ENCODE measurements around the gene UROD. TPM values are rescaled to one million over a fixed set of nuclear protein-coding genes. Genes with fewer than 3 reads are reported as not detected.
"Not testable (repeated sequence)": the region's sequence is repeated elsewhere in the genome, so short reads cannot be mapped to it uniquely, and the experiment has no call there.

The UROD gene
- total RNA-seq, 1 donor from 2014 or later: 231 TPM

GRCh38 chr1:45043094-45043493, 31.0 kb downstream of the UROD start:
- no peak for DNase-seq

GRCh38 chr1:45044916-45045315, 32.9 kb downstream of the UROD start:
- DNase-seq: no peak

- DNase-seq: no peak
These were observed 35.0 kb downstream of the UROD start for GRCh38 chr1:45047032-45047431.

- no peak for DNase-seq
These were observed 39.1 kb downstream of the UROD start for GRCh38 chr1:45051005-45051772.

GRCh38 chr1:45057542-45057941, 45.5 kb downstream of the UROD start:
- DNase-seq: no peak

- DNase-seq: no peak
These were observed 47.8 kb downstream of the UROD start for GRCh38 chr1:45059829-45060228.

GRCh38 chr1:45062463-45062862, 50.4 kb downstream of the UROD start:
- DNase-seq: not testable (repeated sequence)

GRCh38 chr1:45065083-45065482, 53.0 kb downstream of the UROD start:
- no peak for DNase-seq

Other genes starting within 250 kb of the UROD start
- gene RPS8, start 236.7 kb upstream of the UROD start, total RNA-seq: 1,197 and 2,124 TPM in 2 replicates
- gene BEST4, start 224.1 kb upstream of the UROD start, total RNA-seq: not detected in 2 replicates
- gene PLK3, start 211.9 kb upstream of the UROD start, total RNA-seq: 18.8 and 43.1 TPM in 2 replicates
- gene DYNLT4, start 204.9 kb upstream of the UROD start, total RNA-seq: 0.14 TPM in 1 of 2 replicates, not detected in the other
- 7.0 and 8.5 TPM in 2 replicates for gene BTBD19, start 203.7 kb upstream of the UROD start, total RNA-seq
- gene PTCH2, start 169.0 kb upstream of the UROD start, total RNA-seq: under 0.01 and 0.05 TPM in 2 replicates
- gene EIF2B3, start 25.7 kb upstream of the UROD start, total RNA-seq: 22.8 and 26.5 TPM in 2 replicates
- gene HECTD3, start 930 bp upstream of the UROD start, total RNA-seq: 32.2 and 54.8 TPM in 2 replicates
- 5.8 and 6.5 TPM in 2 replicates for gene ZSWIM5, start 194.4 kb downstream of the UROD start, total RNA-seq

All from dermis blood vessel endothelial cell (primary cell).